ENCODE data around the gene TMUB1.

TMUB1 gene

DNA sequence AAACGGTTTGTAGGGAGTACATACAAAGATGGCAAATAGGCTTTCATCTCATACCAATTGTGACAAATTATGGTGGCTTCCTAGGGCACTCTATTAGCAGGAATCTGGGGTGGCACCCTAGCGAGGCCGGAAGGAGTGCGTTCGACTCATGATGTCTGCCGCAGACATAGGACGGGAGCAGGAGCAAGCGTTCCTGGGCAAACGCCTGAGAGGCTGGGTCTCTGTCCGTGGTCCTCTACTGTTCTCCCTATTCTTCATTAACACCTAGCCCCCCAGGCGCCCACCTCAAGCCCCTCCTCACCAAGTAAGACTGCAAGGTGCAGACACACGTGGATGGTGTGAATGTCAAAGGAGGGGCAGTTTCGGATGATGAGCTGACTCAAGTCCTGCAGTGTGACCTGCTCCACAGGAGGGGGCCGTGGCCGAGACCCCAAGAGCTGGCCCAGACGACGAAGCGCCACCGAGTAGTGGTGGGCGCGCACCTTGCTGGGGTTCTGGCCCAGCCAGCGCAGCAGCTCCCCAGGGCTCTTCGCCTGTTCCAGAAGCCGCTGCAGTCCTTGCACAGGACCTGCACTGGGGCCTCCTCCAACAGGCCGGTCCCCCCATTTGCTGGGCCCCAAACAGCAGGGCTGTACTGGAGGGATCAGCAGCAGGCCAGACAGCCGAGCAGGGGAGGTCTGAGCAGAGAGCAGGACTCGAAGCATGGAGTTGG is 3.9 kb downstream of the TMUB1 start:
- Histone ChIP-seq H3K36me3 (ENCODE audit: control insufficient read depth, insufficient read depth, low read length, severe bottlenecking) (peaks cover 19% of the 10 kb centered on the region), H3K4me1 (ENCODE audit: control insufficient read depth, insufficient read depth, low read length) (peaks cover 48% of the 10 kb centered on the region), H3K9me3 (ENCODE audit: control insufficient read depth, low read length) (no peaks in the 10 kb centered on the region), H3K4me3 (ENCODE audit: low read length) (peak overlapping the region; percentile 94), H3K27me3 (replicated peaks; ENCODE audit: control insufficient read depth, insufficient read depth, low read length) (no peaks in the 10 kb centered on the region), H3K9ac (ENCODE audit: low read length) (peak overlapping the region; percentile 99)
- no peak for DNase-seq (ENCODE audit: low read depth)

DNA sequence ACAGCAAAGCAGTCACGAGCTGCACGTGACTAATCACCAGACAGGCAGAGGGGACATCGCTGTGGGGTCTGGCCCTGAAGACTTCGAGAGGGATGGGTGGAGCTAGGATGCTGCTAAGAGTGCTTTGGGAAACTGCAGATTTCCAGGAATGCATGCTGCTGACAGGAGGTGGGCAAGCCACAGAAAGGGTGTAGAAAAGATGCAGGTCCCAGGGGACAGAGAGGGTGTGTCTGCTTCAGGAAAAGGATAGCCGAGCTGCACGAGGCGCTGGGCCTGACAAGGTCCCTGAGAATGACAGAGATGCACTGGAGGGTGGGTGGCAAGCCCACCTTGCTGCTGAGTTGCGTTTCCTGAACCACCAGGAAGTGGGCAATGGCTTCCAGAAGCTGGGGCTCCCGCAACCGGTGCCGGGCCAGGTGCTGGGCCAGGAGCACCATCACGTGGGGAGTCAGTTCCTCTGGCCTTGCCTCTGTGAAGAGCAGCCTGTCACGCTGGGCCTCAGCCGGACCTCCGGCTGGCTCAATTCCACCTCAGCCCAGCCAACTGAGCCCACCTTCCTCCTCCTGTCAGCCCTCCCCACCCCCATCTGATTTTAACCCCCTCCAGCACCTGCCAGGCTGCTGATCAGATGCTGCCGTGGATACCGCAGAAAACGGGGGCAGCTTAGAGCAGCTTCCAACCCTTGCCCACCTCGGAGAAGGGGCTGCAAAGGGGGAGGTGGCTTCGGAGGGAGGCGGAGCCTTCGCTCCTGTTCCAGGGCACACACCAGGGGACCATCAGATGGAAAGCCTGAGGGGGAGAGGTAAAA is 4.9 kb downstream of the TMUB1 start:
- Histone ChIP-seq H3K9ac (ENCODE audit: low read length) (peak overlapping the region; percentile 42), H3K9me3 (ENCODE audit: control insufficient read depth, low read length) (no peaks in the 10 kb centered on the region), H3K4me1 (ENCODE audit: control insufficient read depth, insufficient read depth, low read length) (peaks cover 45% of the 10 kb centered on the region), H3K36me3 (ENCODE audit: control insufficient read depth, insufficient read depth, low read length, severe bottlenecking) (peaks cover 29% of the 10 kb centered on the region), H3K27me3 (replicated peaks; ENCODE audit: control insufficient read depth, insufficient read depth, low read length) (no peaks in the 10 kb centered on the region), H3K4me3 (ENCODE audit: low read length) (peak overlapping the region; percentile 94)
- no peak for DNase-seq (ENCODE audit: low read depth)

DNA sequence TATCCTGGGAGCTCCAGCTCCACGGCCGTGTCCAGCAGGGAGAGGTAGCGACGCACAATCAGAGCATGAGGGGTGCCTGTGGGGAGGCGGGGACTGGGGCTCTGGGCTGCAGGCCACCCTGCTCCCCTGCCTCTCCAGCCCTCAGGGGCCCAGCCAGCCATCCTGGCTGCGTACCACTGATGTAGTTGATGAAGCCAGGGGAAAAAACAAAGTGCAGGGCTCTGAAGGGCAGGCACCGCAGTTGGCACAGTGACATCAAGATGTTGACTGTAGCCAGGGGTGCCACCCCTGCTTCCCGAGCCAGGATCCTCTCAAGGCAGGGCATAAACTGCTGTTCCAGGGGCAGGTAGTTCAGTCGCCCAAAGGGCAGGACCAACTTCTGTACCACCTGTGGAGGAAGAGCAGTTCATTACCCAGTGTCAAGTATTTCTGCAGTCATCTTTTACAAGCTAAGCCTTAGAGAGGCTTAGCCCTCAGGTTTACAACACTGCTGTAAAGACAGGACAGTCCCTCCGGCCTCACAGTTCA is 5.5 kb downstream of the TMUB1 start:
- no peak overlapping the region for H3K4me3 ChIP-seq (ENCODE audit: low read length)
- no peaks in the 10 kb centered on the region for H3K9me3 ChIP-seq (ENCODE audit: control insufficient read depth, low read length)
- peak overlapping the region; percentile 42 for H3K9ac ChIP-seq (ENCODE audit: low read length)
- DNase-seq (ENCODE audit: low read depth) = no peak
- H3K27me3 ChIP-seq (replicated peaks; ENCODE audit: control insufficient read depth, insufficient read depth, low read length) = no peaks in the 10 kb centered on the region
- peaks cover 32% of the 10 kb centered on the region for H3K36me3 ChIP-seq (ENCODE audit: control insufficient read depth, insufficient read depth, low read length, severe bottlenecking)
- peaks cover 45% of the 10 kb centered on the region for H3K4me1 ChIP-seq (ENCODE audit: control insufficient read depth, insufficient read depth, low read length)

DNA sequence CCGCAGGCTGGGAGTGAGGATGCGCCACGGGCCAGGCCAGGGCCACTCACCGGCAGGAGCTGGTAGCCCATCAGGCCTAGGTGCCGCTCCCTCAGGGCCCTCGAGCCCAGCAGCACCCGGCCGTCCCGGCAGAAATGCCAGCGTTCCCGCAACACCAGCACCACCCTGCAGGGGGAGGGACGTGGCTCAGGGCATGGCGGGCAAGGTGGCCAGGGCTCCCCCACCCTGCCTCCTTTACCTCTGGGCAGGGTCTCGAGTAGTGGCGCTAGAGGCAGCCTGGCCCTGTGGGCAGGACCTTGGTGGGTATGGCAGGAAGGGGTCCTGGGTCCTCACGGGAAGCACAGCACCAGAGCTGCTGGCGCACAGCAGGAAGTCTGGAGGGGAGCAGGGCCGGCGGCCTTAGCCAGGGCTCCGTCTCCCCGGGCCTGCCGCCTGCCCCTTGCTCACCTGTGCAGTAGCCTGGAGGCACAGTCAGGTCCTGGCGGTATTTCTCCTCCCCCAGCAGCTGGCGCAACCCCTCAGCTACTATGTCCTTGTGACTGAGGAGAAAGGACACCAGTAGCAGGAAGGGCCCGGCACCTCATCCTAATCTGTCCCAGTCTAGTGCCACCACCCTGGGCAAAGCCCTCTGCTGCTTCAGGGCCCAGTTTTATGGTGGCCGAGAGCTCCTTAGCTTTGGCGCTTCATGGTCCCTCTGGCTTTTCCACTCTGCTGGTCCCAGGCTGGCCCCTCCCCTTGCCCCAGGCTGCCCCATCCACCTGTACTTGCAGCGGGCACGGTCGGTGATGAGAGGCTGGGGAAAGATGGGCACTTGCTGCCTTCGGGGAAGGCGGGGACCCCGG is 6.2 kb downstream of the TMUB1 start:
- Histone ChIP-seq H3K27me3 (replicated peaks; ENCODE audit: control insufficient read depth, insufficient read depth, low read length) (no peaks in the 10 kb centered on the region), H3K4me3 (ENCODE audit: low read length) (no peak overlapping the region), H3K9ac (ENCODE audit: low read length) (peak overlapping the region; percentile 29), H3K9me3 (ENCODE audit: control insufficient read depth, low read length) (no peaks in the 10 kb centered on the region), H3K4me1 (ENCODE audit: control insufficient read depth, insufficient read depth, low read length) (peaks cover 38% of the 10 kb centered on the region), H3K36me3 (ENCODE audit: control insufficient read depth, insufficient read depth, low read length, severe bottlenecking) (peaks cover 36% of the 10 kb centered on the region)
- no peak for DNase-seq (ENCODE audit: low read depth)

DNA sequence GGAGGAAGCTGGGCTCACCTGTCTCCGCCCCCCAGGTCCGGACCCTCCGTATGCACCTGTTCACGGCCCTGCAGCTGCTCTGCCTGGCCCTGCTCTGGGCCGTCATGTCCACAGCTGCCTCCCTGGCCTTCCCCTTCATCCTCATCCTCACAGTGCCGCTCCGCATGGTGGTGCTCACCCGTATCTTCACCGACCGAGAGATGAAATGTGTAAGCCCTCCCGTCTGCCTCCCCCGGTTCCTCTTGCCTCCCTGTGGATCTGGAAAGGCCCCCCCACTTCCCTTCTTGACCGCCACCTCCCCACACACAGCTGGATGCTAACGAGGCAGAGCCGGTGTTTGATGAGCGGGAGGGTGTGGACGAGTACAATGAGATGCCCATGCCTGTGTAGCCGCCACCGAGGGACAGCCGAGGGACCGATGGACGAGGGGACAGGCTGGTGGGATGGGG is 7.3 kb downstream of the TMUB1 start:
- H3K4me1 ChIP-seq (ENCODE audit: control insufficient read depth, insufficient read depth, low read length) = peaks cover 28% of the 10 kb centered on the region
- H3K36me3 ChIP-seq (ENCODE audit: control insufficient read depth, insufficient read depth, low read length, severe bottlenecking) = peaks cover 47% of the 10 kb centered on the region
- H3K27me3 ChIP-seq (replicated peaks; ENCODE audit: control insufficient read depth, insufficient read depth, low read length) = no peaks in the 10 kb centered on the region
- no peak for DNase-seq (ENCODE audit: low read depth)
- no peaks in the 10 kb centered on the region for H3K9me3 ChIP-seq (ENCODE audit: control insufficient read depth, low read length)
- H3K9ac ChIP-seq (ENCODE audit: low read length) = no peak overlapping the region
- no peak overlapping the region for H3K4me3 ChIP-seq (ENCODE audit: low read length)

DNA sequence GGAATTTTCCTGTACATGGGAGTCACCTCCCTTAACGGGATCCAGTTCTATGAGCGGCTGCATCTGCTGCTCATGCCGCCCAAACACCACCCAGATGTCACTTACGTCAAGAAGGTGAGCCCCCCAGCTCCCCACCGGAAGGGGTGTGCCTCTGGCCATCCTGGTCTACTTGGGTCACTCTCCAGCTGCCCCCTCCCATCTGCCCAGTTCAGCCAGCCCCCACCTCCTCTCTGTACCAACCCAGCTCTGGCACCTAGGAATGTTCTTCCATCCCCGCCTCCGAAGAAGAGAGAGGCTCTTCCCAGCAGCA is 7.7 kb downstream of the TMUB1 start:
- peaks cover 51% of the 10 kb centered on the region for H3K36me3 ChIP-seq (ENCODE audit: control insufficient read depth, insufficient read depth, low read length, severe bottlenecking)

DNA sequence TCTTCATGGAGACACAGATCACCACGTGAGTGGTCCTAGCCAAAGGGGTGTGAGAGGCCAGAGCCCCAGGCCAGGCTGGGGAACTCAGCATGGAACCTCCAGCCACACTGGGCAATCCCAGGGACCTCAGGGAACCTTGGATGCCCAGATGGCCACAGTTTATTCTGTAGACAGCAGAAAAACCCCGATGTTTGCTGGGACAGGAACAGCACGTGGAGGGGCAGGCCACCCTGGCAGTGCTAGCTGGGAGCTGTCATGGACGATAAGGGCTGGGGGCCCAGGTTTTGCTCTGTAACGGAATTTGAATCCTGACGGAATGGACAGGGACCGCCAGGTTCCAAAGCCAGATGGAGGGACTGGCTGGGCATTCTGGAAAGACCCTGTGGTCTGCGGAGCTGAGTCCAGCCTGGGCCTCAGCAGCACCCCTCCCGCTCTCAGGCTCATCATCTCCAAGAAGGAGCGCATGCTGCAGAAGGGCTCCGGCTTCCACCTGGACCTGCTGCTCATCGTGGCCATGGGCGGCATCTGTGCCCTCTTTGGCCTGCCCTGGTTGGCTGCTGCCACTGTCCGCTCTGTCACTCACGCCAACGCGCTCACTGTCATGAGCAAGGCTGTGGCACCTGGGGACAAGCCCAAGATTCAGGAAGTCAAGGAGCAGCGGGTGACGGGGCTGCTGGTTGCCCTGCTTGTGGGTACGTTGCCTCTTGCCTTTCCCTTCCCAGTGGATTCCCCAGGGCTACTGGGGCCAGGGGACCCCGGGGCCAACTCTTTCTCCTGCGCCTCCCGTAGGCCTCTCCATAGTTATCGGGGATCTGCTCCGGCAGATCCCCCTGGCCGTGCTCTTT is 8.3 kb downstream of the TMUB1 start:
- Histone ChIP-seq H3K9ac (ENCODE audit: low read length) (no peak overlapping the region), H3K27me3 (replicated peaks; ENCODE audit: control insufficient read depth, insufficient read depth, low read length) (no peaks in the 10 kb centered on the region), H3K4me3 (ENCODE audit: low read length) (no peak overlapping the region), H3K4me1 (ENCODE audit: control insufficient read depth, insufficient read depth, low read length) (peaks cover 27% of the 10 kb centered on the region), H3K36me3 (ENCODE audit: control insufficient read depth, insufficient read depth, low read length, severe bottlenecking) (peaks cover 56% of the 10 kb centered on the region), H3K9me3 (ENCODE audit: control insufficient read depth, low read length) (no peaks in the 10 kb centered on the region)
- DNase-seq (ENCODE audit: low read depth) = no peak

More for the DNA sequence above, 7.7 kb downstream of the TMUB1 start:
- Histone ChIP-seq H3K4me3 (ENCODE audit: low read length) (no peak overlapping the region), H3K9me3 (ENCODE audit: control insufficient read depth, low read length) (no peaks in the 10 kb centered on the region), H3K4me1 (ENCODE audit: control insufficient read depth, insufficient read depth, low read length) (peaks cover 27% of the 10 kb centered on the region), H3K9ac (ENCODE audit: low read length) (no peak overlapping the region), H3K27me3 (replicated peaks; ENCODE audit: control insufficient read depth, insufficient read depth, low read length) (no peaks in the 10 kb centered on the region)
- DNase-seq (ENCODE audit: low read depth) = no peak

DNA sequence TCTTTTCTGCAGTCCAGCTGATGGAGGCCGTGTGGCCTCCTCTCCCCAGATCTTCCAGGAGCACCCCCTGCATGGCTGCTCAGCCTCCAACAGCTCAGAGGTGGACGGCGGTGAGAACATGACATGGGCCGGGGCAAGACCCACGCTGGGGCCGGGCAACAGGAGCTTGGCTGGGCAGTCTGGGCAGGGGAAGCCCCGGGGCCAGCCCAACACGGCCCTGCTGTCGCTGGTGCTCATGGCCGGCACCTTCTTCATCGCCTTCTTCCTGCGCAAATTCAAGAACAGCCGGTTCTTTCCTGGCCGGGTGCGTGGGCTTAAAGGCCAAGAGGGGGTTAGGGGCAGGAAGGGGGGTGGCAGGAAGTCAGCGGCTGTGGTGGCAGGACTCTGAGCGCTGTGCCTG is 9.3 kb downstream of the TMUB1 start:
- no peak for DNase-seq (ENCODE audit: low read depth)
- Histone ChIP-seq H3K27me3 (replicated peaks; ENCODE audit: control insufficient read depth, insufficient read depth, low read length) (no peaks in the 10 kb centered on the region), H3K4me1 (ENCODE audit: control insufficient read depth, insufficient read depth, low read length) (peaks cover 17% of the 10 kb centered on the region), H3K36me3 (ENCODE audit: control insufficient read depth, insufficient read depth, low read length, severe bottlenecking) (peaks cover 65% of the 10 kb centered on the region), H3K4me3 (ENCODE audit: low read length) (no peak overlapping the region), H3K9ac (ENCODE audit: low read length) (no peak overlapping the region), H3K9me3 (ENCODE audit: control insufficient read depth, low read length) (no peaks in the 10 kb centered on the region)

DNA sequence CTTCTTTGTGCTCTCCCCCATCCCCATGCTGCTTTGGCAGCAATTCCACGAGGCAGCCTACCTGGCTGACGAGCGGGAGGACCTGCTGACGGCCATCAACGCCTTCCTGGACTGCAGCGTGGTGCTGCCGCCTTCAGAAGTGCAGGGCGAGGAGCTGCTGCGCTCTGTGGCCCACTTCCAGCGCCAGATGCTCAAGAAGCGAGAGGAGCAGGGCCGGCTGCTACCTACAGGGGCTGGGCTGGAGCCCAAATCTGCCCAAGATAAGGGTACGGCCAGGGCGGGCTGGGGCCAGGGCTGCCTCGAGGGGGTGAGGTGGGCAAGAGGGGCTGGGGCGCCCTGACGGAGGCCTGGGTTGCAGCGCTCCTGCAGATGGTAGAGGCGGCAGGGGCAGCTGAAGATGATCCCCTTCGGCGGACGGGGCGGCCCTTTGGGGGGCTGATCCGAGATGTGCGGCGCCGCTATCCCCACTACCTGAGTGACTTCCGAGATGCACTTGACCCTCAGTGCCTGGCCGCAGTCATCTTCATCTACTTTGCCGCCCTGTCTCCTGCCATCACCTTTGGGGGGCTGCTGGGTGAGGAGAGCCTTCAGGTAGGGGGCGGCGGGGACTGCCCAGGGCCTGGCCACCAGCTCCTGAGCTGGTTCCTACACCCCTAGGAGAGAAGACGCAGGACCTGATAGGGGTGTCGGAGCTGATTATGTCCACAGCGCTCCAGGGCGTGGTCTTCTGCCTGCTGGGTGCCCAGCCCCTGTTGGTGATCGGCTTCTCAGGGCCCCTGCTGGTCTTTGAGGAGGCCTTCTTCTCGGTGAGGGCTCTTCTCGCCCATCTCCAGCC is 12.0 kb downstream of the TMUB1 start:
- H3K9ac ChIP-seq (ENCODE audit: low read length) = no peak overlapping the region
- H3K4me1 ChIP-seq (ENCODE audit: control insufficient read depth, insufficient read depth, low read length) = no peaks in the 10 kb centered on the region
- H3K9me3 ChIP-seq (ENCODE audit: control insufficient read depth, low read length) = no peaks in the 10 kb centered on the region
- H3K36me3 ChIP-seq (ENCODE audit: control insufficient read depth, insufficient read depth, low read length, severe bottlenecking) = peaks cover 88% of the 10 kb centered on the region
- H3K27me3 ChIP-seq (replicated peaks; ENCODE audit: control insufficient read depth, insufficient read depth, low read length) = no peaks in the 10 kb centered on the region
- no peak overlapping the region for H3K4me3 ChIP-seq (ENCODE audit: low read length)
- no peak for DNase-seq (ENCODE audit: low read depth)

DNA sequence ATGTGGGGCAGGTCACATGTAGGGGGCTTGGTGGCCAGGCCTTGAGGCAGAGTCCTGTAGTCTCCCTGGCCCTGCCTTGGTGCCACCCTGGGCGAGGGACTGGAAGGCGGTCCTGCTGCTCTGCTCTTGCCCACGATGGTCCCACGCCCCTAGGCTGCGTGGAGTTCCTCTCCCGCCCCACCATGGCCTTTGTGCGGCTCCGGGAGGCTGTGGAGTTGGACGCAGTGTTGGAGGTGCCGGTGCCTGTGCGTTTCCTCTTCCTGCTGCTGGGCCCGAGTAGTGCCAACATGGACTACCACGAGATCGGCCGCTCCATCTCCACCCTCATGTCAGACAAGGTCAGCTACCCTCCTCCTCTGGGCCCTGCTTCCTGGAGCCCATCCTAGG is 12.7 kb downstream of the TMUB1 start:
- DNase-seq (ENCODE audit: low read depth) = no peak
- H3K4me3 ChIP-seq (ENCODE audit: low read length) = no peak overlapping the region
- no peaks in the 10 kb centered on the region for H3K27me3 ChIP-seq (replicated peaks; ENCODE audit: control insufficient read depth, insufficient read depth, low read length)
- H3K4me1 ChIP-seq (ENCODE audit: control insufficient read depth, insufficient read depth, low read length) = no peaks in the 10 kb centered on the region
- no peaks in the 10 kb centered on the region for H3K9me3 ChIP-seq (ENCODE audit: control insufficient read depth, low read length)
- H3K36me3 ChIP-seq (ENCODE audit: control insufficient read depth, insufficient read depth, low read length, severe bottlenecking) = peaks cover 88% of the 10 kb centered on the region
- no peak overlapping the region for H3K9ac ChIP-seq (ENCODE audit: low read length)
